ENCODE measurements around the gene CDKN2C.
"Not testable (repeated sequence)": the region's sequence is repeated elsewhere in the genome, so short reads cannot be mapped to it uniquely, and the experiment has no call there.

CDKN2C gene

GRCh38 chr1:50980505-50980904 is 10.5 kb downstream of the CDKN2C start:
- DNase-seq (ENCODE audit: low spot score), result no peak

- no peak for DNase-seq (ENCODE audit: low spot score)
Measured at GRCh38 chr1:50981741-50982140, 11.7 kb downstream of the CDKN2C start.

GRCh38 chr1:50982611-50983010 is 12.6 kb downstream of the CDKN2C start:
- DNase-seq (ENCODE audit: low spot score), result no peak

GRCh38 chr1:50983219-50983802 is 13.3 kb downstream of the CDKN2C start:
- no peak for DNase-seq (ENCODE audit: low spot score)

GRCh38 chr1:50985094-50985493 is 15.0 kb downstream of the CDKN2C start:
- no peak for DNase-seq (ENCODE audit: low spot score)

- DNase-seq (ENCODE audit: low spot score), result no peak
Measured at GRCh38 chr1:50986653-50987052, 16.6 kb downstream of the CDKN2C start.

- no peak for DNase-seq (ENCODE audit: low spot score)
Measured at GRCh38 chr1:50989694-50990093, 19.6 kb downstream of the CDKN2C start.

GRCh38 chr1:50992532-50993318 is 22.7 kb downstream of the CDKN2C start:
- no peak for DNase-seq (ENCODE audit: low spot score)

GRCh38 chr1:50993645-50994044 is 23.6 kb downstream of the CDKN2C start:
- DNase-seq (ENCODE audit: low spot score), result no peak

- DNase-seq (ENCODE audit: low spot score), result no peak
Measured at GRCh38 chr1:50994997-50995396, 25.0 kb downstream of the CDKN2C start.

GRCh38 chr1:50995651-50996050 is 25.6 kb downstream of the CDKN2C start:
- DNase-seq (ENCODE audit: low spot score), result no peak

- no peak for DNase-seq (ENCODE audit: low spot score)
Measured at GRCh38 chr1:50996083-50996482, 26.0 kb downstream of the CDKN2C start.

GRCh38 chr1:50999375-50999774 is 29.3 kb downstream of the CDKN2C start:
- DNase-seq (ENCODE audit: low spot score), result not testable (repeated sequence)

GRCh38 chr1:51000160-51000559 is 30.1 kb downstream of the CDKN2C start:
- DNase-seq (ENCODE audit: low spot score), result peak; percentile 79

- peak; percentile 9 for DNase-seq (ENCODE audit: low spot score)
Measured at GRCh38 chr1:51000651-51001050, 30.6 kb downstream of the CDKN2C start.

- DNase-seq (ENCODE audit: low spot score), result no peak
Measured at GRCh38 chr1:51002516-51002915, 32.5 kb downstream of the CDKN2C start.

- DNase-seq (ENCODE audit: low spot score), result not testable (repeated sequence)
Measured at GRCh38 chr1:51005549-51005948, 35.5 kb downstream of the CDKN2C start.

GRCh38 chr1:51009381-51009780 is 39.3 kb downstream of the CDKN2C start:
- DNase-seq (ENCODE audit: low spot score), result no peak

GRCh38 chr1:51014878-51015277 is 44.8 kb downstream of the CDKN2C start:
- DNase-seq (ENCODE audit: low spot score), result no peak

- DNase-seq (ENCODE audit: low spot score), result no peak
Measured at GRCh38 chr1:51019811-51020210, 49.8 kb downstream of the CDKN2C start.

All from germinal center (tissue), 1 donor.